Gastrocnemius medialis (tissue), 4 donors: Measurements from ENCODE around the gene KIDINS220. TPM values are rescaled to one million over a fixed set of nuclear protein-coding genes. Genes with fewer than 3 reads are reported as not detected.

Source experiments
- ATAC-seq, 2 donors: fragments of 150-250 bp; one replicate each; pipeline ENCODE4 v1.9.1; 2016
- DNase-seq, 2 donors: peaks; one replicate each; pipeline ENCODE4 v3.0.0-alpha.2; 2019
- H3K27ac ChIP-seq, 4 donors: fragments of 200-600 bp; sonication (generic); 1 replicate in 1 of 4; 2 replicates in 3 of 4; pipeline ENCODE4 v1.5.1; 2016 to 2018; ENCODE audit warnings: mild to moderate bottlenecking in 2 of 4, moderate library complexity in 1 of 4
- H3K27me3 ChIP-seq, 3 donors: fragments of 200-600 bp; sonication (generic) in 2 of 3; 1 replicate in 1 of 3; 2 replicates in 2 of 3; pipeline versions ENCODE4 v1.5.1 to v1.6.0; 2016 to 2019; ENCODE audit warnings: mild to moderate bottlenecking in 1 of 3, moderate library complexity in 1 of 3
- H3K36me3 ChIP-seq, 2 donors: fragments of 200-600 bp; sonication (generic) in 1 of 2; one replicate each; pipeline ENCODE4 v1.5.1; 2017 to 2018
- H3K4me1 ChIP-seq, 2 donors: fragments of 200-600 bp; sonication (generic) in 1 of 2; one replicate each; pipeline ENCODE4 v1.5.1; 2016 to 2017; ENCODE audit warnings: mild to moderate bottlenecking in 2 of 2
- H3K4me3 ChIP-seq, 4 donors: fragments of 200-600 bp; sonication (generic) in 3 of 4; 1 replicate in 1 of 4; 2 replicates in 3 of 4; pipeline ENCODE4 v1.5.1; 2016 to 2019; ENCODE audit warnings: mild to moderate bottlenecking in 2 of 4
- H3K9me3 ChIP-seq, 3 donors: fragments of 200-600 bp; sonication (generic) in 2 of 3; 1 replicate in 1 of 3; 2 replicates in 2 of 3; pipeline ENCODE4 v1.5.1; 2016 to 2019
- POLR2A ChIP-seq, 2 donors: fragments of 450-650 bp; IDR thresholded peaks; one replicate each; pipeline ENCODE4 v1.6.1; 2017; ENCODE audit warnings: antibody characterized with exemption in 2 of 2, mild to moderate bottlenecking in 2 of 2, moderate library complexity in 2 of 2
- in situ Hi-C, 4 donors: fragments of 200-750 bp; cut with MboI; loops; one replicate each; pipeline versions ENCODE4 v1.15.0 to v1.8.0; 2017; ENCODE audit warnings: low sequenced_read_pairs in 4 of 4
- intact Hi-C: fragments of 100-400 bp; cut with DNase I; formaldehyde crosslinking; loops from one replicate; pipeline ENCODE4 v1.15.1; 2023; ENCODE audit warnings: low total_unique reads
- total RNA-seq, 4 donors: library from RNA; depleted of rRNA; stranded (reverse); fragments of >200 nt; gene quantifications; one replicate each; pipeline versions ENCODE4 v1.1.0 to v1.2.3, GENCODE V29; 2016
- TF ChIP-seq, protein P1 (sequence below), 5 experiments: fragments of 450-650 bp in 3 of 5; fragments of 200-600 bp in 2 of 5; sonication (generic) in 2 of 5; IDR thresholded peaks in 4 of 5; conservative IDR thresholded peaks in 1 of 5; 1 replicate in 4 of 5; 2 replicates in 1 of 5; pipeline ENCODE4 v1.5.1; 2016 to 2019; ENCODE audit warnings: antibody characterized with exemption in 5 of 5, mild to moderate bottlenecking in 3 of 5, moderate library complexity in 3 of 5

The KIDINS220 gene
- total RNA-seq, 4 donors from 2014 or later: 57.8 to 78.9 (median 59.1) TPM

DNA sequence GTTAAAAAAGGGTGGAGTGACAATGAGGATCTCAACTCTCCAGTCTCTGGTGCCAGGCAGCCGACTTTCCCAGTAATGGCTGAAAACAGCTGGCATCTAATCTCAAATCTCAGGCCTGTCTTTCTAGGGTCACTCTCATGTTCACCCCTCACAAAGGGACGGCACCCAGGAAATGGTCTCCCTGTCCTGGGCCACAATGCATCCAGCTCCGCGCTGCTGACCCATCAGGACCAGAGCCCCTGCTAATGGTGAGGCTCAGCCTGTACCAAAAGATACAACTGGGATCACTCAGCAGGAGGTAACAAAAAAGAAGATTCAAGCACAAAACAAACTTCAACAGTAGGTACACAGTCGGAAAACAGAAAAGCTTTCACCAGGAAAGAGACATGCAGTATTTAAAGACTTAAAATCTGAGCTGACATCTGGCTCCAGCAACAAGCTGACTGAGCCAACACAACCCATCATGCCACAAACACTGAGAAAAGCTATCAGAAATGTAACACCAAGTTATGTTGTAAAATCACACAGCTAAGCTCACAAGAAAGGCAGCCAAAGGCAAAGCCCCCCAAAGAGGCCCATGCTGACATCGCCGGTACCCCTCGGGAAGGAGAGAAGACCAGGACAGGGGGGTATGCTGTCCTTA lies 13.6 kb upstream of the KIDINS220 start:
- no peak for ATAC-seq
- Histone ChIP-seq H3K27me3 (no peaks in the 10 kb centered on the region), H3K36me3 (no peaks in the 10 kb centered on the region), H3K4me3 (no peak overlapping the region), H3K9me3 (no peaks in the 10 kb centered on the region), H3K27ac (no peak overlapping the region), H3K4me1 (no peaks in the 10 kb centered on the region)
- DNase-seq: no peak
- no peak for TF ChIP-seq POLR2A (IDR thresholded peaks at IDR 0.05)
- TF ChIP-seq, protein P1, sequence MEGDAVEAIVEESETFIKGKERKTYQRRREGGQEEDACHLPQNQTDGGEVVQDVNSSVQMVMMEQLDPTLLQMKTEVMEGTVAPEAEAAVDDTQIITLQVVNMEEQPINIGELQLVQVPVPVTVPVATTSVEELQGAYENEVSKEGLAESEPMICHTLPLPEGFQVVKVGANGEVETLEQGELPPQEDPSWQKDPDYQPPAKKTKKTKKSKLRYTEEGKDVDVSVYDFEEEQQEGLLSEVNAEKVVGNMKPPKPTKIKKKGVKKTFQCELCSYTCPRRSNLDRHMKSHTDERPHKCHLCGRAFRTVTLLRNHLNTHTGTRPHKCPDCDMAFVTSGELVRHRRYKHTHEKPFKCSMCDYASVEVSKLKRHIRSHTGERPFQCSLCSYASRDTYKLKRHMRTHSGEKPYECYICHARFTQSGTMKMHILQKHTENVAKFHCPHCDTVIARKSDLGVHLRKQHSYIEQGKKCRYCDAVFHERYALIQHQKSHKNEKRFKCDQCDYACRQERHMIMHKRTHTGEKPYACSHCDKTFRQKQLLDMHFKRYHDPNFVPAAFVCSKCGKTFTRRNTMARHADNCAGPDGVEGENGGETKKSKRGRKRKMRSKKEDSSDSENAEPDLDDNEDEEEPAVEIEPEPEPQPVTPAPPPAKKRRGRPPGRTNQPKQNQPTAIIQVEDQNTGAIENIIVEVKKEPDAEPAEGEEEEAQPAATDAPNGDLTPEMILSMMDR (IDR thresholded peaks at IDR 0.05 in 4 of 5, conservative IDR thresholded peaks at IDR 0.05 in 1 of 5): no peak
- intact Hi-C loops: no loop called here
- in situ Hi-C loops: no loop called here

DNA sequence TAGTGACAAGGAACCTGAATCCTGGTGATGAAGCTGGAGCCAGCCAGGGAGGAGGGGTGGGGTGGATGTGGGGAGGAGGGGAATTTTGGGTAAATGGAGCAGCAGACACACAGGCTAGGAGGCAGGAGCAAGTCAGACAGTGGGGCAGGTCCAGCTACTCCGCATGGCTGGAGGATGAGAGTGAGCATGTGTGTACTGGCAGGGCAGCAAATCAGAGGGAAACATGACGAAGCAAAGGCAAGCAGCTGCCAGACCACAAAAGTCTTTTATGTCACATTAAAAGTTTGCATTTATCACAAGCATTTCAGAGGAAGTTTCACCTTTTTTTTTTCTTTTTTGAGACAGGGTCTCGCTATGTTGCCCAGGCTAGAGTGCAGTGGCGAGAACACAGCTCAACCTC lies 11.9 kb upstream of the KIDINS220 start:
- in situ Hi-C loops (no loop called here), intact Hi-C loops (no loop called here)
- H3K27ac ChIP-seq: no peak overlapping the region
- DNase-seq (no peak), ATAC-seq (no peak)
- H3K4me3 ChIP-seq: no peak overlapping the region
- no peaks in the 10 kb centered on the region for H3K36me3 ChIP-seq
- no peaks in the 10 kb centered on the region for H3K4me1 ChIP-seq
- no peaks in the 10 kb centered on the region for H3K9me3 ChIP-seq
- no peak for TF ChIP-seq POLR2A (IDR thresholded peaks at IDR 0.05)
- TF ChIP-seq, protein P1 (IDR thresholded peaks at IDR 0.05 in 4 of 5, conservative IDR thresholded peaks at IDR 0.05 in 1 of 5): no peak
- no peaks in the 10 kb centered on the region for H3K27me3 ChIP-seq

DNA sequence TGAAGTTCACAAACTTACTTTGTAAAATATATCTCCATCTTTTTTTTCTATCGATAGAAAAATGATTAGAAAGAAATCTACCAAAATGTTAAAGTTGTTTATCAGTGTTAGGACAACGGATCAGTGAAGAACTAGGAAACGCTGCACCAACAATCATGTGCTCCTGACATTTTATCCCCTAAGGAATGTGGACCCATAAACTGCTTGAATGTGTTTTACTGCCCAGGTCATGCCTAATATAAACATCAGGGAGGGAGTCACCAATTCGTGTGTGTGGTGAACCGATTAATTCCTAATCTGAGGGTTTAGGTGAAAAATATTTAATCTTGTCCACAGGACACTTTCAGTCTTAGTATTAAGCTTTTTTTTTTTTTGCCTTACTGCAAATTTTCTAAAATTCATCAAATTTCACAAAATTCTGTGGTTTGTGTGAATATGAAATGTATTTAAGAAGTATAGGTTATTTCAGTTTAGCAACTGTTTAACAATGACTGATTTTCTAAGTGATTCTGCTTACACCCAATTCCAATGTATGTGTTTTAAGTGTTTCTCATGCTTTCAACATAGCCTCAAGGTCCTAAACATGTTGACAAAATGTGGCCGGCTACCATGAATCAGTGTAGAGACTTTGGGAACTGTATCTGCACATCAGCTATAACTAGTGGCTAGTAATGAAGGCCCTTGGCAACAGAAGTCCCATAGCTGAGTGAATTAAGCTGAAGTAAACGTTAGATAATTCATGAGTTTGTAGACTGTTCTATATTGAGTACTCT lies 11.1 kb upstream of the KIDINS220 start:
- ATAC-seq (no peak), DNase-seq (no peak)
- no peaks in the 10 kb centered on the region for H3K27me3 ChIP-seq
- TF ChIP-seq POLR2A (IDR thresholded peaks at IDR 0.05): no peak
- TF ChIP-seq, protein P1 (IDR thresholded peaks at IDR 0.05 in 4 of 5, conservative IDR thresholded peaks at IDR 0.05 in 1 of 5): no peak
- H3K4me3 ChIP-seq: no peak overlapping the region
- no peak overlapping the region for H3K27ac ChIP-seq
- no peaks in the 10 kb centered on the region for H3K36me3 ChIP-seq
- H3K4me1 ChIP-seq: no peaks in the 10 kb centered on the region
- in situ Hi-C loops: no loop called here
- H3K9me3 ChIP-seq: no peaks in the 10 kb centered on the region
- intact Hi-C loops: no loop called here

DNA sequence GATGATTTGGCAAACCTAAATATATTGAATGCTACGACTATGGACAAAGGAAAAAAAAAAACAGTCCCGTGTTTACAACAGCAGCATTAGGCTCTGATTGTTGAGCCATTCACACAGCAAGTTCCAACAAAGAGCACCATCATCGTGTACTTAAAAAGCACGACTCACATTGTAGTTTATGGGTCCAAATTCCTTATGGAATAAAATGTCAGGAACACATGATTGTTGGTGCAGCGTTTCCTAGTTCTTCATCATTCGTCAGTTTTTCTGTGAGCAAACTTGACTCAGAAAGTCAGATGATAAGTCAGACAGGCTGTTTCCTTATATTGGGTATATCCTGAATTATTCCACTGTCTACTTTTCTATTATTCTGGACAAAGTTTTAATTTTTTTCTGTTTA lies 10.0 kb upstream of the KIDINS220 start:
- intact Hi-C loops (no loop called here), in situ Hi-C loops (no loop called here)
- no peak for DNase-seq
- no peak overlapping the region for H3K27ac ChIP-seq
- no peaks in the 10 kb centered on the region for H3K27me3 ChIP-seq
- no peaks in the 10 kb centered on the region for H3K9me3 ChIP-seq
- H3K36me3 ChIP-seq: no peaks in the 10 kb centered on the region
- H3K4me1 ChIP-seq: no peaks in the 10 kb centered on the region
- no peak overlapping the region for H3K4me3 ChIP-seq
- ATAC-seq: no peak
- TF ChIP-seq POLR2A (IDR thresholded peaks at IDR 0.05): no peak
- TF ChIP-seq, protein P1 (IDR thresholded peaks at IDR 0.05 in 4 of 5, conservative IDR thresholded peaks at IDR 0.05 in 1 of 5): no peak
